ENCODE data around the gene PHTF2.
"Not testable (repeated sequence)": the region's sequence is repeated elsewhere in the genome, so short reads cannot be mapped to it uniquely, and the experiment has no call there.

Gene PHTF2

DNA sequence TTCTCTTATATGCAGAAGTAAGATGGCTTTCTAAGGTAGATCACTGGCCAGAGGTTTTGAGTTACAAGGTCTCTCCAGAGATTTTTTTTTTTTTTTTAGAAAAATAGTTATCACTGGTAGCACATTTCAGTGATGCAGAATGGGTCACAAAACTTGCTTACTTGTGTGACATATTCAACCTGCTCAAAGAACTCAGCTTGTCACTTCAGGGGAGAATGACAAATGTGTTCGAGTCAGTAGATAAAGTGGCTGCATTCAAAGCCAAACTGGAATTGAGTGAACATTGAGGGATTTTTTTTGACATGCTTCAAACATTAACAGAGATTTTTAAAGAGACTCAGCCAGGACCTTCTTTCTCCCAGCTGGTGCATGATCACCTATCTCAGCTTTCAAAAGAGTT lies 33.4 kb downstream of the PHTF2 start:
- FAIRE-seq: no peak

DNA sequence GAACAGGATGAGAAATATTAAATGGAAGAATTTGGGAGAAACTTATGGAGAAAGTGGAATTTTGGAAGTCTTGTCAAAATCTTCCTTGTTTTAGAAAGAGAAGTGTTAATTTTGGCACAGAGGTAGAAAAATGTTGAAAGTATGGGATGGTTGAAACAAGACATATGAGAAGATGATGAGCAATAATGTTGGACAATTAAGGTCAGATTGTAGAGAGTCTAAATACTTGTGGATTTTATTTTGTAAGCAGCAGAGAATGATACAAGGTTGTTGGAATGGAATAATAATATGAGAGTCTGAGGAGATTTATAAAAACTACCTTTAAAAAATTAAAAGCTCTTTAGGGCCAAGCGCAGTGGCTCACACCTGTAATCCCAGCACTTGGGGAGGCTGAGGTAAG lies 34.6 kb downstream of the PHTF2 start:
- FAIRE-seq: no peak

DNA sequence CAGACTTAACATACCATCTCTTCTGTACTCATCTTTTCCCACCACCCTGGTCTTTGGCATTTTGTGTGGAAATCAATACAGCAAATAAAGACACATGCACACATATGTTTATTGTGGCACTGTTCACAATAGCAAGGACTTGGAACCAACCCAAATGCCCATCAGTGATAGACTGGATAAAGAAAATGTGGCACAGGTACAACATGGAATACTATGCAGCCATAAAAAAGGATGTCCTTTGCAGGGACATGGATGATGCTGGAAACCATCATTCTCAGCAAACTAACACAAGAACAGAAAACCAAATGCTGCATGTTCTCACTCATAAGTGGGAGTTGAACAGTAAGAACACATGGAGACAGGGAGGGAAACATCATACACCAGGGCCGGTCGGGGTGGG lies 37.9 kb downstream of the PHTF2 start:
- not testable (repeated sequence) for FAIRE-seq

DNA sequence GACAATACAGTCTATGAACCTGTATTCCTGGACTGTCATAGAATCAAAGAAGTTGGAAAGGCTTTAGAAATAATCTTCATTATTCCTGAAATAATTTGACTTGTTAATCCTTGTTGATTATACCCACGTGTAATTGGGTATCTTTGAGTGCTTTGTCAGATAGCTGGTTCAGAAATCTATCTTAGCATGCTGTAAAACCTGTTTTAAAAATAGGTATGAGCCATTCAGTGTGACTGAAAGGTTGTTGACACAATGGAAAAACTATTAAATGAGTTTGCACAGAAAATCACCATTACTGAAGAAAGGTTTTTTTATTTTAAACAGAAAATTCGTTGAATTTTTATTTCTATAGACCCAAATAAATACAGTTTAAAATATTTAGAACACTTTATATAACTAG lies 38.7 kb downstream of the PHTF2 start:
- FAIRE-seq: no peak

DNA sequence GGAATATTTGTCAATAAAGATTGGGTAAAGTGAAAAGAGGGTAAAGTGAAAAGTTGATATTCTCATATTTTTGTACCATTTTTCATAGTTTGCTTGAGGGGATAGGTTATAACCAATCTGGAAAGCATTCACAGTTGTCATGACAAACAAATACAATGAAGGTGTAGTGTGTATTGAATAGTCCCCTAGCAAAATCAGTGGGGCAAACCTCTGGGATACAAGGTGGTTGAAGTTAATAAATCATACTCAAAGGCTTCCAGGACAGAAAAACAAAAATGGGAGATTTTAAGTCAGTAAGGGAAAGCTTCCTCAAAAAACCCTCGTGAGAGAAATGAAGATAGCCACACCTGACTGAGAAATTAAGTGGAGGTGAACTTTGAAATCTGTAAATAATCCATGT lies 39.4 kb downstream of the PHTF2 start:
- no peak for FAIRE-seq

DNA sequence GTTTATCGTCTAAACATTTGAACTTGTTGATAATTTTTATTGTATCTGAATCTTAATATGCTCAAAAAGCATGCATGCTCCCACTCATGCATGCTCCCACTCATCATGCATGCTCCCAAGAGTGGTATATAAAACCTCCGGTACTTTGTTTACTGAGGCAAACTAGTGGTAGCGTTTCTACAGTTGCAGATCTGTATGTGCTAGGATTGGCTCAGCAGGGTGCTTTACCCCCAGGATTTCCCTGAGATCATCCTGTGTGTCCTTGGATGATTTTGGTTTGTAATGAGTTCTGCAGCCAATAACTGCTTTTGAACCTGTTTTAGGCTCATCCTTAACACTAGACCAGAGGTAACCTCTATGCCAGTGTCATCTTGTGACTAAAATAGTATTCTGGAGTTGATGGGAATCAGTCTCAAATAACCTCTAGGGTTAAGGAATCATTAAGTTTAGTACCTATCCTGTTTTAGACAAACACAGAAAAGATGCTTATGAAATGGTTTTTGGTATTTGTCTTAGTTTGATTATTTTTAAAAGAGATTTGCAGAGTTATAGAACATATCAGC lies 40.4 kb downstream of the PHTF2 start:
- no peak for FAIRE-seq

DNA sequence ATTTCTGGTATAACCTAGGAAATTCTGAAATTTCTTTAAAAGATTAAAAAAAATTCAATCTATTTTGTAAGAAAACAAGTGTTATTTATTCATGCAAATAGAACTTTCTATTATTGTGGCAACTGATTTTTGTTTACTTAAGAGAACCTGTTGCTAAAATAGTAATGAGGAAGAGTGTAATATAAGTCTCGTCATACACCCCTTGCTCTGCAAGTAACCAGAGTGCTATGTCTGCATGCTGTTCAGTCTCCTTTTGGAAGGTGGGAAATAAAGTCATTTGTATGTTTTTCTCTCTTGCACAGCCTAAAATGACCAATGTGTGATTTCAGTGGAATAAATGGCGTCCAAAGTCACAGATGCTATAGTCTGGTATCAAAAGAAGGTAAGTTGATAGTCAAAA lies 41.3 kb downstream of the PHTF2 start:
- FAIRE-seq: no peak

DNA sequence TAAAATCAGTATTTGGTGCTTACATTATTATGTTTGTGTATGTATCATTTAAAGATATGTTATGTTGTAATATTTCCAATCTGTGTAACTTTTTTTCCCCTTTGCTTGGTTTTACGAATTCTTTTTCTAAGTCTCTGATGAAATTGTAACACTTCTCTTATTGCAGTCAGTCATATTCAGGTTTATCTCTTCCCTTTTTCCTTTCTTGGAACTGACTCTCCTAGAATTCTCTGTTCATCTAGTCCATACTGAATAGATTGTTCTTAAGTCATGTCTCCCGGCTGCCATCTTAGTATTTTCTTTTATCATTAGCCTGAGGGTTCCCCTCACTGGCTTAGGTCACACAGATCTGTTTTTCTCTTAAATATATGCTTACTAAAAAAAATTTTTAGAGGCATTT lies 44.6 kb downstream of the PHTF2 start:
- no peak for FAIRE-seq

DNA sequence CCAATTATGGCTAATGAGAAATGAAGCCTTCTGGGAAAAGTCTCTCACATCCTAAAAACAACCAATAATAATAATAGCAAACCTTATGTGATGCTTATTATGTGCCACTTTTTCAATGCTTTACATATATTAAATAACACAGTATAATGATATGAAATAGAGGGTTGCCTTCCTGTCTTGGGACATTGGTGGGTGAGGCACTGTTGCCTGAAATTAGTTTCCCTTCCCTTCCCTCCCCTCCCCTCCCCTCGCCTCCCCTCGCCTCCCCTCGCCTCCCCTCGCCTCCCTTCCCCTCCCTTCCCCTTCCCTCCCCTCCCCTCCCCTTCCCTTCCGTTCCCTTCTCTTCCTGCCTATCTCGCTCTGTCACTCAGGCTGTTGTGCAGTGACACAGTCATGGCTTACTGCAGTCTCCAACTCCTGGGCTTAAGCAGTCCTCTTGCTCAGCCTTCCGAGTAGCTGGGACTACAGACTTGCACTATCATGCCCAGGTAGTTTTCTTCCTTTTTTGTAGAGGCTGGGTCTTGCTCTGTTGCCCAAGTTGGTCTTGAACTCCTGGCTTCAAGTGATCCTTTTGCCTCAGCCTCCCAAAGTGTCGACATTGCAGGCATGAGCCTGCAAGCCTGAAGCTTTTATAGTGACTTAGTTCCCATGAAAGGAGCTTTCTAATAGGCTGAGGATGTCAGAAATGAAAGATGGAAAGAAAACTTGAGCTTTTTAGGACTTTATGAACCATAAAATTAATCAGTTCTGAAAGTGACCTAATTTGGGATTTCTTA lies 47.9 kb downstream of the PHTF2 start:
- no peak for FAIRE-seq

DNA sequence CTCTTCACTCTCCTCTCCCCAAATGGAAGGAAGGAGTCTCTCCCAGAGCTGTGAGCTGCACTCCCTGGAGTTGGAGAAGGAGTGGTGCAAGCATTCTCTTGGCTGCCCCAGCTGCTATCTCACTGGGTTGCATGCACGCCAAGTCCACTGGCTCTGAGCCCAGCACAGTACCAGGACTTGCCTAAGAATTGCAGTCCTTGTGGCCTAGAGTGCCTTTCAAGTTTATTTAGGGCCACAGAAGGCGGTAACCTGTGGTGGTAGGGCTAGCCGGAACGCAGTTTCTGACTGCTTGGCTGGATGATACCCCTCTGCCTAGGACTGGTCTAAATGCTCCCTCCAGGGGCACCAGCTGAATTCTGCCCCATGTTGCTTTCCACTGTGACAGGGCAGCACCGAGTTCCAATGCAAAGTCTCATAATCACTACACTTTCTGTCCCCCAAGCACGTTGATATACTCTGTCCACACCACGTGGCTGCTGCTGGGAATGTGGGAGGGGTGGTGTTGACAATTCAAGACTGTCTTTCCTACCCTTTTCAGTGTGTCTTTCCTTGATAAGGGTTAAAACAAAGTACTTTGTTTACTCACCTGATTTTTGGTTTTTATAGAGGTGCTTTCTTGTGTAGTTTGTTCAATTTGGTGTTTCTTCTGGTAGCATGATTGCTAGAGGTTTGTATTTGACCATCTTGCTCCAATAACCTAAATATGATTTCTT lies 57.0 kb downstream of the PHTF2 start:
- FAIRE-seq: no peak

DNA sequence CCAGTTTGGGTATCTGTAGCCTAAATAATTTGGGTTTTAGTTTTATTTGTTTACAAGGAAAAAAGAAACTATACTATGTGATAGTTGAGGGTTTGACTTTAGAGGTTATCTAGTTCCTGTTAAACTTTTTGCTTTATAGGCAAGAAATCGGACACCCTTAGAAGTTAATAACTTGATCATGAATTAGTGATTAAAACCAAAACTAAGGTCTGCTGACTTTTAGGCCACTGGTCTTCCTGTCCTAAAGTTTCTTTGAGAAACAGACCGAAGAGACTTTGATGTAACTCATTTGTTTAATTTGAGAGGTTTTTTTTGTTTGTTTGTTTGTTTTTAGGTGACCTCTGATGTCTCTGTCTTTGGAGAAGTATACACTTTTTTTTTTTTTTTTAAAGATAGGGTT lies 59.7 kb downstream of the PHTF2 start:
- FAIRE-seq: no peak

DNA sequence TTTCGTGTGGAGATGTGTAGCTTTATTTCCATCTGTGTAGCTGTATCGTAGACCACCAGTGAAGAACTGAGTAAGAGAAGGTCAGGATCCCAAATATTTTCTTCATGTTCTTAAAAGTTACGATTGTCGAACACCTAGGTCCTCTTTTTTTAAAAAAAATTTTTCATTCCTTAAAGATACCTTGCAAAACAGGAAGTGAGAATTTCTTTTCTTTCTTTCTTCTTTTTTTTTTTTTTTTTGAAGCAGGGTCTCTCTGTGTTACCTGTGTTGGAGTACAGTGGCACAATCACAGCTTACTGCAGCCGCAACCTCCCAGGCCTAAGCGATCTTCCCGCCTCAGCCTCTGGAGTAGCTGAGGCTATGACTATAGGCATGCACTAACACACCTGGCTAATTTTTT lies 60.8 kb downstream of the PHTF2 start:
- FAIRE-seq: no peak

DNA sequence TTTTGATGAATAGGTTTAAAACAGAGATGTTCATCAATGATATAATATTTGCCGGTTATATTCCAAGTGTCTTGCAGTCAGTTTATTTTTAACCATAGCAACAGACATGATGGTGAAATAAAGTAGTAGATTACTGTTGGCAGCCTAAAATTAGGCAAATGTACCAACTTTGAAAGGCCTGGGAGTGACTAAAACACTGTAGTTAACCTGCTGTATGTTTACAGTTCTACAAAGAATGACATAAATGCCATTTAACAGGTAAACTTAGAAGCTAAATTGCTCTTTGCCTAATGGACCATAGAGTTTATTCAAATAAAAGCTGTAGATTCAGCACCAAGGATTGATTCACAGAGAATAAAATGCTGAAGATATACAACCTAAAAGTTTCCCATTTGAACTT lies 64.1 kb downstream of the PHTF2 start:
- no peak for FAIRE-seq

DNA sequence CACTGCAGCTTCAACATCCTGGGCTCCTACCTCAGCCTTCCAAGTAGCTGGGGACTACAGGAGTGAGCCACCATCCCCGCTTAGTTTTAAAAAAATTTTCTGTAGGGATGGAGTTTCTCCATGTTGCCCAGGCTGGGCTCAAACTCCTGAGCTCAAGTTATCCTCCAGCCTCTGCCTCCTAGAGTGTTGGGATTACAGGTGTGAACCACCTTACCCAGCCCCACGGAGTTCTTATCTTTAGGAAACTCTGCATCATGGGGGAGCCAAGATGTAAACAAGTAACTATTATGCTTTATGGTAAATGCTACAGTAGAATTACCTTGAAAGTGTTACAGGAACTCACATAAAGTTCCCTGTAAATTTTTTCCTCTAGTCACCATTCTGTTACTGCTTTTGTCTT lies 65.3 kb downstream of the PHTF2 start:
- no peak for FAIRE-seq

DNA sequence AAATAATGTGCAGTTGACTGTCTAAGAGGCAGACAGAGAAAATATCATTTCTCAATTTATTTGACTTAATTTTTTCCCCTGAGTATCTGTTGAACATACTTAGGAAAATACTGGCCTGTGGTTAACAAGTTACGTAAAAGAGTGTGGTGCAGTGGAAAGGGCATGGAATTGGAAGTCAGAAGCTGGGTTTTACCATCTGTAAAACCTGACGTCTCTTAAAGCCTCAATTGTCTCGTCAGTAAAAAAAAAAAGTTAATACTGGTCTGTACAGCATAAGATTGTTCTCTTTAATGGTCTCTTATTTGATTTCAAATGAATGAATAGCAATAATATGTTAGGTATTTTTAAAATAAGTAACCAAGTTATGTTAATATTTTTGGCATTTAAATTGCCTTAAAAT lies 67.8 kb downstream of the PHTF2 start:
- no peak for FAIRE-seq

DNA sequence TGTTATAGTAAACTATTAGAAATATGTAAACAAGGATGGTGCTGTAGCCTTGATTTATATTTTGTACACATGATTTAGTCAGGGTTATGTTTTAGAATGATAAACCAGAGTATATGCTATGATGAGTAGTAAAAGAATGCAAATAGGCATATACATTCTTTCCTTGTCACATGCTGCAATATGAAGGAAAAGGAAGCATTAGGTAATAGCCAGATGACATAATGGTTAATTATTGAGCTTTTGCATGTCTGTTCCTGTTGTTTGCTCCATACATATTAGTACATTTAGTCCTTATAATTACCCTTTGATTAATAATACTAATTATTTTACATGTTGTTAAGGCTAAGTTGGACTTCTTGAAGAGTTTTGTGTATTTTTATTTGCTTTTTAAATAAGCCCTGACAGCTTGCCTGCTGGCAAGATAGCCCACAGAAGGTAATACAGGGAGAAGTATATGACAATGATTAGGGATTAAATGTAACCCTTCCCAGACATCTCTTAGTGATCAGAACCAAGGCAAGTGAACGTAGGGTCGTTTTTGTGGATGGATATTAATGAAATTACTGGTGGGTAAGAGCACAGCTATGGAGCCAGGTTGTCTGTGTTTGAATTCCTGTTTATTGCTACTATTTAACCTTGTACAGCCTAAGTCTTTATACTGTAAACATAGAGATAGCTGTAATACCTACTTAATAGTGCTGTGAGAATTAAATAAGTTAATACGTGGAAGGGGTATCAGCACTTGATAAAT lies 68.4 kb downstream of the PHTF2 start:
- no peak for FAIRE-seq

DNA sequence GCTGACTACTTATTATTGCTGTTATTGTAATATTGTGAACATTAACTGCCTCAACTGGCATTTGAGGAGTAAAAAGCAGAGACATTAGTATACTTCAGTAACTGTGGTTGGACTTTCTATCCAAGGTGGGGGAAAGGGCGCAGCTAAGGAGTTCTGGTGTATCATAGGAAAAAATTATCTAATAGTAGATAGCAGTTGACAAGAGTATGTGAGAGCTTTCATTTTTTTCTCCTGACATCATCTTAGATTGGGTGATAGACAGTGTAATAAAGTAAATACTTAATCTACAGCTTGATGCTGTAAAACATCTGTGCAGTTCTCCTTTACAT lies 68.9 kb downstream of the PHTF2 start:
- FAIRE-seq: no peak

DNA sequence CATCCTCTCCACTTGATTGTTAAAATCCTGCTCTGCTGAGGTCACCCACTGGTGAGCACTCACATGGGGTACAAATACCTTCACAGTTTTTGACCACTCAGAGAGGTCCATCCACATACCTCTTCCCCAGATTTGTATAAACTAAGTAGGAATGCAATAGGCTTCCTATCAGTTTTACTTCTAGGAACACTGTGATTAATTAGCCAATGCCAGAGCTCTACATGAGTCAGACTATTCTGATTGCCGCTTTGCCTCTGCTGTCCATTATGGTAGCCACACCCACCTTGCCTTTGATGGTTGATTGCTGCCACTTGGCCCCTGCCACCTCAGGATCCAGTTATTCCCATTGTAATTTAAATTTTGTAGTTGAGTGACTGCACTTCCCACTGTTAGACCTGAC lies 73.7 kb downstream of the PHTF2 start:
- not testable (repeated sequence) for FAIRE-seq

DNA sequence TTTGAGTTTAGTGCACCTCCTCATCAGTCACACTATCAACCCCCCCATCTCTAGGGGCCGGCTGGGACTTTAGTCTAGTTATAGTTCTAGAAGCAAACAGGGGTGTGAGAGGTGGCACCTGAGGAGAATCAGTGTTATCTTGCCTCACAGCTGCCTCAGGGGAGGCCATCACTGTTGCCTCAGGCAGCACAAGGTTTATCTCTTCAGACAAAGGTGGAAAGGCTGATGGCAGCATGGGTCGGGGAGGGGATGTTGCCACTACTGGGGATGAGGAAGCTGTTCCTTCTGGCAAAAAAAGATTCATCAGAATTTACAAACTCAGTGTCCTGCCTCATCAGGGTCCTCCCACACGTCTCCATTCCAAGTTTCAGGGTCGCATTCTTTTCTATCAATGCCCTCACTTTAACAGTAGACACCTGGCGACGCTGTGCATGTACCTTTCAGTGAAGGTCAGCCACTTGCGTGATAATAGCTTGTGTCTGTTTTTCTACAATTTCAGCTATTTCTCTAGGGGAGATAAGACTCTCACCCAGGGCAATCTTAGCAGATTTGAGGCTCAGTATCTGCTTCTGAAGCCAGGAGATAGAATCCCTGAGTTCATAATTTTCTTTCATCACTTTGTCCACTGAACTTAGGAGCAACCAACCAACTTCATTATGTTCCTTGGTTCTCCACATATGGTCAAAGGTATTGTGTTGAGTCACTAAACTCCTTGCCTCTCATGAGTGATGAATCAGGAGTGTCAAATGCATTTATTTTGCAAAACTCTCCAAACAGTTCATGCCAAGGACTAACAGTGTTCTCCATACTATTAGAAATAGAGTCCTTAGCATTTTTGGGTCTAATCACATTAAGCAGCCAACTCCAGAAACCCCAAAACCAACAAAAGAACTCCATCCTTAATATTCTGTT lies 75.1 kb downstream of the PHTF2 start:
- not testable (repeated sequence) for FAIRE-seq

DNA sequence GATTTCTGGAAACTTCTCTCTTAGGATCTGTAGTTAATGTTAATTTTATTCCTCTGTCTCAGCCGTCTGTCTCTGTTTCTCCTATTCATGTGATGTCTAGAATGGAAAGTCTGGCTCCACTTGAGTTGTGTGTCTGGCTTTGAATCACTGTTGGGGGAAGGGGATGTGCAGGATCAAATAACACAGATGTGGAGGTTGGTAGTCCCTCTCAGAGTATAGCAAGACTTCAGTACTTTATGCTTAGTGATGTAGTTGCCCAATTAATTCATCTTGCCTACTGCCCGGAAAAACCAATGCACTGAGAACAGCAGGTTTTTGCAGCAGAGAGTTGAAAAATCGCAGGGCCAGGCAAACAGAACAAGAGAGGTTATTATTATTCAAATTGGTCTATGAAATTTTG lies 79.2 kb downstream of the PHTF2 start:
- FAIRE-seq: no peak

DNA sequence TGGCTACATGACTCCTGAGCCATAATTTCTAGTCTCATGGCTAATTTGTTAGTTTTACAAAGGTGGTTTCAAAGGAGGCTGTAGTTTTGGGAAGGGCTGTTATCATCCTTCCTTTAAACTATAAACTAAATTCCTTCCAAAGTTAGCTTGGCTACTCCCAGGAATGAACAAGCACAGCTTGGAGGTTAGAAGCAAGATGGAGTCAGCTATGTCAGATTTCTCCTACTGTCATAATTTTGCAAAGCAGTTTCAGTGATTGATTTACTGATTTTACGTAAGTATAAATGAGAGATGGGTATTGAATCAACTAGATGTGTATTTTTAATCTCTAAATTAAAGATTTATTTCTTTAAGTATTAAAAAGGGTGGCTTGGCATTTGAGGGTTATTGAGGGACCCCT lies 79.9 kb downstream of the PHTF2 start:
- no peak for FAIRE-seq

DNA sequence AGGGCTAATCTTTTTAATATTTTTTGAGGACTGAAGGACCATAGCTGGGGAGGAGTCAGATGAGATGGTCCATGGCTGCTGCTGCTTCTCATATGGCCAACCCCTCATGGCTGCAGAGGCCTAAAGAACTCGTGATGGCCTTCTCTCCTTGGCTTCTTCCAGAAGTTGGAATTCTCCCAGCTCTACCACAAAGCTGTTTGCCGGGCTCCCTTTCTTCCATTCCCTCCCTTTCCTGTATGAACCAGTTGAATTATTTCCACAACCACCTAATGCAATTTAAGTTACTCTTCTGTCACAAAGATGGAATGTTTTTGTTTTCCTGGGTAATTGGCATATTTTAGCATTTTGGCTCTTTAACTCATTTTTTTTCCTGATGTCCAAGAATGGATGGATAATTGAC lies 80.7 kb downstream of the PHTF2 start:
- no peak for FAIRE-seq

DNA sequence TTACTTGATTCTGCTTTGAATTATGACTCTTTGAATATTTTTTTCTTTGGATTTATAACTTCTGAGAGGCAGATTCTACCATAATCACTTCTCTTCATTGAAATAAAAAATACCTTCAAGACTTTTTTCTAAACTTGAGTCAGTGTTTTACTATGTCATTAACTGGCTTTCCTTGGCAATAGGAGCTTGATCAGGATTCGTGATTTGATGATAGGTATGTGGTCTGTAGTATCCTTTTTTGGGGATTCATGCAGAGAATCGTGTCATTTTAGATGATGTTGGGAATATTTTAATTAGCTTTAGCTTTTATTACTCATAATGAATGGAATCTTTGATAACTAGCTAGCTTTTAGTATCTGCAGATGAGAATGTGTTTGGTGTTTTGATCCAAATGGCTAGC lies 83.3 kb downstream of the PHTF2 start:
- FAIRE-seq: no peak
